Mucosa of descending colon (tissue), 3 donors: ENCODE results near the gene BICRA. TPM values are rescaled to one million over a fixed set of nuclear protein-coding genes. Genes with fewer than 3 reads are reported as not detected.

Source experiments
- ATAC-seq: fragments of 200-7000 bp; cut with Tn5 transposase; one replicate; pipeline ENCODE4 v1.9.1; 2020; ENCODE audit warnings: mild to moderate bottlenecking, moderate library complexity
- DNase-seq, 3 donors: peaks; one replicate each; pipeline ENCODE4 v3.0.0-alpha.2; 2020
- H3K36me3 ChIP-seq: fragments of 200-600 bp; one replicate; pipeline ENCODE4 v1.8.0; 2021; ENCODE audit warnings: low read depth, mild to moderate bottlenecking
- H3K4me1 ChIP-seq: fragments of 200-600 bp; one replicate; pipeline ENCODE4 v1.8.0; 2021; ENCODE audit warnings: low read depth, mild to moderate bottlenecking
- H3K4me3 ChIP-seq: fragments of 200-600 bp; one replicate; pipeline ENCODE4 v1.8.0; 2021; ENCODE audit warnings: mild to moderate bottlenecking
- H3K9me3 ChIP-seq: fragments of 200-600 bp; one replicate; pipeline ENCODE4 v1.8.0; 2021; ENCODE audit warnings: mild to moderate bottlenecking
- intact Hi-C, 2 donors: fragments of 100-400 bp; cut with DNase I in 1 of 2; cut with micrococcal nuclease in 1 of 2; formaldehyde crosslinking; loops; one replicate each; pipeline versions ENCODE4 v1.11.0 to v1.11.1; 2022; cut with DNase I, micrococcal nuclease
- total RNA-seq, 3 donors: library from RNA; stranded (reverse); fragmentation: NEBNext Ultra II Directional in 2 of 3; extraction: Animal tissue kit (Norgen Biotek cat#: 25700) in 2 of 3; gene quantifications; one replicate each; pipeline versions ENCODE4 v1.2.1 to v1.2.4, GENCODE V29; 2021 to 2023
- TF ChIP-seq, protein P1 (sequence below): fragments of 200-600 bp; IDR thresholded peaks from one replicate; pipeline ENCODE4 v1.8.0; 2022; ENCODE audit warnings: antibody characterized with exemption, mild to moderate bottlenecking
- donor health status: DM: no; HTN: no; CAD: no; lungs with moderate emphysema.
- donor health status: DM: no; HTN: no; CAD: no.
- donor health status: DM: no; HTN: yes; CAD: no.

The BICRA gene
- total RNA-seq, 3 donors from 2014 or later = 18.1 to 19.7 (median 18.5) TPM

DNA sequence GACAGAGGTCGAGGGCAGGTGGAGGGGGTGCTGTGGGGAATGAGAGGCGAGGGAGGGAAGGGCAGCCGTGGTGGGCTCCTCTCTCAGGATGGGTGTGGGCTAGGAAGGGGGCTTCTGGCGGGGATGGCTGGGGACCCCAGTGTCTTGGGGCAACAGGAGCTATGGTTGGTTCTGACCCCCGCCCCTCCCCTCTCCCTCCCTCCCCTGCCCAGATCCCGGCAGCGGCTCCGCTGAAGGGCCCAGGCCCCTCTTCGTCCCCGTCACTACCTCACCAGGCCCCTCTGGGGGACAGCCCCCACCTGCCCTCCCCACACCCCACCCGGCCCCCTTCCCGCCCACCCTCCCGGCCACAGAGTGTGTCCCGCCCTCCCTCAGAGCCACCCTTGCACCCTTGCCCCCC is 85.0 kb downstream of the BICRA start:
- H3K4me3 ChIP-seq = no peak overlapping the region
- intact Hi-C loops = no loop called here
- ATAC-seq (no peak), DNase-seq (no peak)
- no peaks in the 10 kb centered on the region for H3K9me3 ChIP-seq
- H3K36me3 ChIP-seq = no peaks in the 10 kb centered on the region
- H3K4me1 ChIP-seq = no peaks in the 10 kb centered on the region
- TF ChIP-seq, protein P1, sequence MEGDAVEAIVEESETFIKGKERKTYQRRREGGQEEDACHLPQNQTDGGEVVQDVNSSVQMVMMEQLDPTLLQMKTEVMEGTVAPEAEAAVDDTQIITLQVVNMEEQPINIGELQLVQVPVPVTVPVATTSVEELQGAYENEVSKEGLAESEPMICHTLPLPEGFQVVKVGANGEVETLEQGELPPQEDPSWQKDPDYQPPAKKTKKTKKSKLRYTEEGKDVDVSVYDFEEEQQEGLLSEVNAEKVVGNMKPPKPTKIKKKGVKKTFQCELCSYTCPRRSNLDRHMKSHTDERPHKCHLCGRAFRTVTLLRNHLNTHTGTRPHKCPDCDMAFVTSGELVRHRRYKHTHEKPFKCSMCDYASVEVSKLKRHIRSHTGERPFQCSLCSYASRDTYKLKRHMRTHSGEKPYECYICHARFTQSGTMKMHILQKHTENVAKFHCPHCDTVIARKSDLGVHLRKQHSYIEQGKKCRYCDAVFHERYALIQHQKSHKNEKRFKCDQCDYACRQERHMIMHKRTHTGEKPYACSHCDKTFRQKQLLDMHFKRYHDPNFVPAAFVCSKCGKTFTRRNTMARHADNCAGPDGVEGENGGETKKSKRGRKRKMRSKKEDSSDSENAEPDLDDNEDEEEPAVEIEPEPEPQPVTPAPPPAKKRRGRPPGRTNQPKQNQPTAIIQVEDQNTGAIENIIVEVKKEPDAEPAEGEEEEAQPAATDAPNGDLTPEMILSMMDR = no peak

DNA sequence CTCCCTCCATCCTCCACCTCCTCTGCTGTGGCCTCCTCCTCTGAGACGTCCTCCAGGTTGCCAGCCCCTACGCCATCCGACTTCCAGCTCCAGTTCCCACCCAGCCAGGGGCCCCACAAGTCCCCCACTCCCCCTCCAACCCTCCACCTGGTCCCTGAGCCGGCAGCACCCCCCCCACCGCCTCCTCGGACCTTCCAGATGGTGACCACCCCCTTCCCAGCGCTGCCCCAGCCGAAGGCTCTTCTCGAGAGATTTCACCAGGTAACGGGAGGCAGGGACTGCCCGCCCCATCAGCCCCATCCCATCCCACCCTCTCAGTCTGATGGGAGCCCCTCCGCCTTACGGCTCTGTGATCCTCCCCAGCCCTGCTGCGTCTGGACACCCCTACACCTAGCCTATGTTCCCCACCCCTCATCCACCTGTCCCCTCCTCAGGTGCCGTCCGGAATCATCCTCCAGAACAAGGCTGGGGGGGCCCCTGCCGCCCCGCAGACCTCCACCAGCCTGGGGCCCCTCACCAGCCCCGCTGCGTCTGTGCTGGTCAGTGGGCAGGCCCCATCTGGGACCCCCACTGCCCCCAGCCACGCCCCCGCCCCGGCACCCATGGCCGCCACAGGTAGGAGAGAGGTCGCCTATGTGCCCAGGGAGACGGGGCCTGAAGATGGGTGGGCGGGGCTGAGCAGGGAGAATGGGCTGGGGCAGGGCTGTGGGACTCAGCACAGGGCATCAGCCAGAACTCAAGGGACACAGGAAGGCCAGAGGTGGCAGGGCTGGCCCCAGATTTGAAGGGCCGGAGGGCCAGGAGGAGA is 85.7 kb downstream of the BICRA start:
- H3K4me3 ChIP-seq = no peak overlapping the region
- H3K36me3 ChIP-seq = no peaks in the 10 kb centered on the region
- ATAC-seq (no peak), DNase-seq (no peak)
- H3K9me3 ChIP-seq = no peaks in the 10 kb centered on the region
- intact Hi-C loops = loop anchor here in 1 of 2 donors (5.0 kb wide), 1 partner anchor 257 kb away; no protein-coding TSS in a partner anchor
- H3K4me1 ChIP-seq = no peaks in the 10 kb centered on the region
- TF ChIP-seq, protein P1 = no peak

DNA sequence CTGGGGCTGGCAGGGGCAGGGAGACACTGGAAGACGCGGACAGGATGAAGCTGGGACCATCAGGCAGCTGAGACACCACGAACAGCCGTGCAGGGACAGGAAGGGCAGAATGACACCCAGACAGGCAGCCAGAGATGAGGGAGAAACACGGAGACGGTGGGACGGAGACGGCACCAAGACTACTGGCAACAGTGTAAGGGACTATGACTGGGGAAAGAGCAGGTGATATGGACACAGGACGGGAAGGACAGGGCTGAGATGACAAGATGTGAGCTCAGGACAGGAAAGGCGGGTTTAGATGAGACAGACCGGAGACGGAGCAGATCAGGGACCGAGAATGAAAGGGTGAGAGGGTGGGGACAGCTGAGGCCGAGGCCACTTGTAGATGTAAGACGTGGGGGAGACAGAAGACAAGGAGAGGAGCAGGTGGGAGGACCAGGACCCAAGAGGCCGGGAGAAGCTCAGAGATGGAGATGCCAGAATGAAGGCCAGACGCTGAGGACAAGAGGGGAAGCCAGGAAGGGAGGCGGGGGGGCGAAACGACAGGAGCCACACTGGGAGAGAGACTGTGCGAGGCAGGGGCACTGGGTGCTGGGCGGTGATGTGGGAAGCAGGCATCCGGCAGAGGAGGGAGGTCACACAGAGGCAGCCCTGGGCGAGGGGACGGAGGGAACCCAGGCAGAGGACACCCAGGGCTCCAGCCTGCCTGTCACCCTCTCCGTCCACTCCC is 86.8 kb downstream of the BICRA start:
- ATAC-seq = no peak
- TF ChIP-seq, protein P1 = no peak
- intact Hi-C loops = loop anchor here in 1 of 2 donors (5.0 kb wide), 1 partner anchor 258 kb away; no protein-coding TSS in a partner anchor
- Histone ChIP-seq H3K4me3 (no peak overlapping the region), H3K4me1 (no peaks in the 10 kb centered on the region), H3K9me3 (no peaks in the 10 kb centered on the region), H3K36me3 (no peaks in the 10 kb centered on the region)
- DNase-seq = no peak

DNA sequence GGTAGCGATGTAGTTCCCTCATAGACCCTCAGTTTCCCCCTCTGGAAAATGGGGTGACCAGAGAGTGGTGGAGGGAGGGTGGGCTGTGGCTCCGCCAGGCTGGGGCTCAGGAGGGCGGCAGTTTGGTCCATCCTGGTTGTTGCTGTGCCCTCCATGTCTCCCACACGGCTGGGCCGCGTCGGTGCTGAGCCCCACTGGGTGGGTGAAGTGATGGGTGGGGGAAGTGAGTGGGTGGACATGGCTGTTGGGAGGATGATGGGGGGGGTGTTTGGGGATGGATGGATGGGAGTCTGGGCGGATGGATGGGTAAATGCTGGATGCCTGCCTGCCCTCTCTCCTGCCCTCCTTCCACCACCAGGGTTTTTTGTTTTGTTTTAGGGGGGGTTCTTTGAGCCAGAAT is 87.7 kb downstream of the BICRA start:
- DNase-seq = no peak
- intact Hi-C loops = loop anchor here in 1 of 2 donors (5.0 kb wide), 1 partner anchor 259 kb away; no protein-coding TSS in a partner anchor
- no peaks in the 10 kb centered on the region for H3K4me1 ChIP-seq
- no peaks in the 10 kb centered on the region for H3K36me3 ChIP-seq
- TF ChIP-seq, protein P1 = no peak
- H3K4me3 ChIP-seq = no peak overlapping the region
- no peaks in the 10 kb centered on the region for H3K9me3 ChIP-seq
- no peak for ATAC-seq

DNA sequence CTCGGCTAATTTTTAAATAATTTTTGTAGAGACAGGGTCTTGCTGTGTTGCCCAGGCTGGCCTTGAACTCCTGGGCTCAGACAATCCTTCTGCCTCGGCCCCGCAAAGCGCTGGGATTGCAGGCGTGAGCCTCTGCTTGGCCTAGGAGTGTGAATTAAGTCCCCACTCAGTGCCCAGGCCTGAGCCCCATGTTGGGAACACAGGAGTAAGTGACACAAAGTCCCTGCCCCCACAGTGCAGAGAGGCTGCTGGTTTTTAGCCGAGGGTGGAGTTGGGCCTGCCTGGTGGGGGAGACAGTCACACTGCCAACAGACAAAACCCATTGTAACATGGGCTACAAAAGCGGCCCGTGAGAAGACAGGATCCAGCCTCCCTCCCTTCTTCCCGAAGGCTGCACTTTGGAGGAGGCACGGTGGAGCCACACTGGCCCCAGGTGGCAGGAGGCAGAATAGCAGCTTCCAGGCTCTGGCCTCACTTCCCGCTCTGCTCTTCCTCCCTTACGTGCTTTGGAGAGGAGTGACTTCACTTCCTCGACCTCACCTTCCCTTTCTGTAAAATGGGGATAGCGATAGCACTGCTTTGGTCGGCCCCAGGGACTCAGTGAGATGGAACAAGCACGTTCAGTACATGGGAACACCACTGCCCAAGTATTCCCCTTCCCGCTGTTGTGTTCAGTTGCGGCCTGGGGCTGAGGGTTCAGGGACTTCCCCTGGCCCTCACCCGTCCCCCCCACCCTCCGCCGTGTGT is 89.1 kb downstream of the BICRA start:
- intact Hi-C loops = loop anchor here in 1 of 2 donors (5.0 kb wide), 1 partner anchor 261 kb away; no protein-coding TSS in a partner anchor
- H3K36me3 ChIP-seq = no peaks in the 10 kb centered on the region
- TF ChIP-seq, protein P1 = peak; percentile 91
- ATAC-seq (peak; percentile 97), DNase-seq (peak; percentile 70 to 86 (median 78))
- H3K4me1 ChIP-seq = no peaks in the 10 kb centered on the region
- no peak overlapping the region for H3K4me3 ChIP-seq
- no peaks in the 10 kb centered on the region for H3K9me3 ChIP-seq
